H7 (cell line): ENCODE measurements around the gene HIC1. TPM values are rescaled to one million over a fixed set of nuclear protein-coding genes. Genes with fewer than 3 reads are reported as not detected.

Experiments used
- DNase-seq: peaks from one replicate; pipeline ENCODE4 v3.0.0; 2012
- H3K27me3 ChIP-seq: 2 replicates; pipeline ENCODE4 v1.6.0; 2011; ENCODE audit warnings: mild to moderate bottlenecking, low read length; ENCODE audit not compliant: control insufficient read depth, insufficient read depth
- H3K36me3 ChIP-seq: replicated peaks from 2 replicates; pipeline ENCODE4 v1.5.1; 2011; ENCODE audit warnings: low read length; ENCODE audit not compliant: control insufficient read depth, insufficient read depth
- H3K4me3 ChIP-seq: 2 replicates; pipeline ENCODE4 v1.5.1; 2011; ENCODE audit warnings: low read depth, mild to moderate bottlenecking, control low read depth, low read length, moderate library complexity; ENCODE audit not compliant: insufficient read depth
- total RNA-seq: library from RNA; depleted of rRNA; stranded (reverse); fragments of >200 nt; shearing (Covaris generic); gene quantifications from 2 replicates; pipeline ENCODE4 v1.2.3, GENCODE V29; 2014; rRNA removed

HIC1 gene
- total RNA-seq, 1 experiment from 2014 or later: 0.03 TPM

- no peak overlapping the region for H3K4me3 ChIP-seq
- H3K27me3 ChIP-seq: no peaks in the 10 kb centered on the region
- DNase-seq: no peak
- H3K36me3 ChIP-seq: no peaks in the 10 kb centered on the region
Observed at GRCh38 chr17:2102931-2103809, 48.3 kb downstream of the HIC1 start.

- Histone ChIP-seq H3K36me3 (no peaks in the 10 kb centered on the region), H3K4me3 (no peak overlapping the region), H3K27me3 (no peaks in the 10 kb centered on the region)
- no peak for DNase-seq
Observed at GRCh38 chr17:2105663-2106062, 50.8 kb downstream of the HIC1 start.

DNA sequence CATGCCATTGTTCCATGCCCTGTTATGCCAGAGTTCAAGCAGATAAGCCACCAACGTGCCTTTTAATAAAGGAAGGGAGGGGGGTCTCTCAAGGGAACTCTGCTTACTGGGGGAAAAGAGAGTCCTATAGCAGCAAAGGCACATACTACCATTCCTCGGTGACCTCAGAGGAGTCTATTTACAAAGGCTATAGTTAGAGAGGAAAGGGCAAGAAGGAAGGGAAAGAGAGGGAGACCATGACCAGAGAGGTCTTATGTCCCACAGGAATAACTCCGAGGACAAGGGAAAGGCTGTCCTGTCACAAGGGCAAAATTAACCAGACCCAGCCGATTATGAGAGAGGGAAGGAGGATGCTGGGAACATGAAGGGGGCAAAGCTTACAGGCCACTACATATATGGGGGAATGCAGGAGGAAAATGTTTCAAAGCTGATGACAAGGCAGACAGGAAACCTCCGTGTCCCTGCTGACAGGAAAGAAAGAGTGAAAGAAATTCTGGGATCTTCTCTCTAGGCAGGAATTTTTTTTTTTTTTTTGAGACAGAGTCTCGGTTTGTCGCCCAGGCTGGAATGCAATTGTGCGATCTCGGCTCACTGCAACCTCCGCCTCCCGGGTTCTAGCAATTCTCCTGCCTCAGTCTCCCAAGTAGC is 51.5 kb downstream of the HIC1 start:
- Histone ChIP-seq H3K4me3 (no peak overlapping the region), H3K27me3 (no peaks in the 10 kb centered on the region), H3K36me3 (no peaks in the 10 kb centered on the region)
- DNase-seq: no peak

- H3K27me3 ChIP-seq: no peaks in the 10 kb centered on the region
- H3K4me3 ChIP-seq: no peak overlapping the region
- no peak for DNase-seq
- H3K36me3 ChIP-seq: no peaks in the 10 kb centered on the region
Observed at GRCh38 chr17:2107050-2107449, 52.1 kb downstream of the HIC1 start.

- H3K36me3 ChIP-seq: no peaks in the 10 kb centered on the region
- no peak for DNase-seq
- H3K27me3 ChIP-seq: no peaks in the 10 kb centered on the region
- H3K4me3 ChIP-seq: no peak overlapping the region
Observed at GRCh38 chr17:2107506-2107905, 52.6 kb downstream of the HIC1 start.

DNA sequence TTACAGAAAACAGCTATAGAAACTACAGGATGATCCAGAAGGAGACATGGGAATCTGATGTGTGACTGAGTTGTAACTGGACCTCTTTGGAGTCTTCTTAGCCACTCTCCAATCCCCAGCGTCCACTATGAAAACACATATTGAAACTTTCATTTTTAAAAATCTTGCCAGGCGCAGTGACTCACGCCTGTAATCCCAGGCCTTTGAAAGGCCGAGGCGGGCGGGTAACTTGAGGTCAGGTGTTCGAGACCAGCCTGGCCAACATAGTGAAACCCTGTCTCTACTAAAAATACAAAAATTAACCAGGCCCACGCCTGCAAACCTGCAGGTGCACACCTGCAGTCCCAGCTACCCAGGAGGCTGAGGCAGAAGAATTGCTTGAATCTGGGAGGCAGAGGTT is 53.3 kb downstream of the HIC1 start:
- DNase-seq: no peak
- no peaks in the 10 kb centered on the region for H3K36me3 ChIP-seq
- H3K4me3 ChIP-seq: no peak overlapping the region
- no peaks in the 10 kb centered on the region for H3K27me3 ChIP-seq

DNA sequence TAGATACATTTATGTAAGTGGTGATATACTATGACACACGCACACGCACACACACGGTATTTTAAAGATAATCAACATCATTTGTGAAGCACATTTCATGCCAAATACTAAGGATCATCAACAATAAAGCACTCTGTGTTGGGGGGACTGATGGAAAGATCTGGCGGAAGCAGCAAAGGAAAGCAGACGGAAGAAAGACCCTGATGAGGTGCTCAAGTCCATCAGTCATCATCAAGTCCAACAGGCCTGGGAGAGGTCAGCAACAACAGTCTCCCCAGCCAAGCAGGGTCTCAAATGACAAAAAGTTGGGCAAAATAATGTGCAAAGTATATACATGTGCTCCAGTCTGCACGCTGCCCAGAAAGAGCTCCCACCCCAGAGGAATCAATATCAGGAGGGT is 55.5 kb downstream of the HIC1 start:
- H3K36me3 ChIP-seq: no peaks in the 10 kb centered on the region
- H3K4me3 ChIP-seq: no peak overlapping the region
- H3K27me3 ChIP-seq: no peaks in the 10 kb centered on the region
- DNase-seq: no peak

- DNase-seq: no peak
- no peak overlapping the region for H3K4me3 ChIP-seq
- no peaks in the 10 kb centered on the region for H3K27me3 ChIP-seq
- H3K36me3 ChIP-seq: no peaks in the 10 kb centered on the region
Observed at GRCh38 chr17:2111691-2112090, 56.8 kb downstream of the HIC1 start.

Other genes starting within 250 kb of the HIC1 start
- gene SMYD4, start 225.2 kb upstream of the HIC1 start, total RNA-seq: 14.0 and 20.6 TPM in 2 replicates
- gene RPA1, start 225.1 kb upstream of the HIC1 start, total RNA-seq: 24.6 and 31.2 TPM in 2 replicates
- 4.0 and 7.0 TPM in 2 replicates for gene RTN4RL1, start 29.8 kb upstream of the HIC1 start, total RNA-seq
- gene DPH1, start 24.9 kb upstream of the HIC1 start, total RNA-seq: 37.0 and 53.6 TPM in 2 replicates
- 23.1 and 25.1 TPM in 2 replicates for gene OVCA2, start 13.1 kb upstream of the HIC1 start, total RNA-seq
- 18.2 and 24.3 TPM in 2 replicates for gene SMG6, start 248.7 kb downstream of the HIC1 start, total RNA-seq
- gene SRR, start 248.8 kb downstream of the HIC1 start, total RNA-seq: 7.6 and 9.6 TPM in 2 replicates